ENCODE results near the gene PRKAG3. TPM values are rescaled to one million over a fixed set of nuclear protein-coding genes. Genes with fewer than 3 reads are reported as not detected.

PRKAG3 gene
- total and polyA plus RNA-seq, 2 experiments from 2014 or later: not detected

- no peak for TF ChIP-seq ETS1 (IDR thresholded peaks at IDR 0.05)
These were observed 7.6 kb downstream of the PRKAG3 start (continued) for GRCh38 chr2:218824004-218824403.

- ATAC-seq: no peak
- no peaks in the 10 kb centered on the region for H4K20me1 ChIP-seq (replicated peaks; ENCODE audit: insufficient read depth)
- TF ChIP-seq ETS1 (IDR thresholded peaks at IDR 0.05) (no peak), CTCF (conservative IDR thresholded peaks at IDR 0.05; ENCODE audit: low read depth in 2 of 2) (no peak), ZNF462 (CRISPR knock-in tag; IDR thresholded peaks at IDR 0.05) (no peak), EZH2phosphoT487 (IDR thresholded peaks at IDR 0.05; ENCODE audit: unreplicated experiment) (no peak), CREB1 (CRISPR knock-in tag; IDR thresholded peaks at IDR 0.05; ENCODE audit: low read depth) (no peak), ZNF114 (CRISPR knock-in tag; IDR thresholded peaks at IDR 0.05) (no peak), POLR2AphosphoS5 (IDR thresholded peaks at IDR 0.05; ENCODE audit: low read depth) (no peak), NANOG (IDR thresholded peaks at IDR 0.05; ENCODE audit: borderline replicate concordance) (no peak), JUNB (IDR thresholded peaks at IDR 0.05; ENCODE audit: unreplicated experiment) (no peak)
These were observed 8.3 kb downstream of the PRKAG3 start for GRCh38 chr2:218823196-218823855.

More at GRCh38 chr2:218823196-218823855, 8.3 kb downstream of the PRKAG3 start:
- H3K27me3 Mint-ChIP-seq (ENCODE audit: insufficient read depth, low read depth, poor library complexity): peaks cover 5% of the 10 kb centered on the region
- H2AFZ ChIP-seq: no peak overlapping the region
- H3K79me2 ChIP-seq (replicated peaks; ENCODE audit: insufficient read depth): no peaks in the 10 kb centered on the region
- no peaks in the 10 kb centered on the region for H3K9me3 Mint-ChIP-seq
- no peaks in the 10 kb centered on the region for H3K4me1 ChIP-seq (ENCODE audit: insufficient read depth)
- H3F3A ChIP-seq (replicated peaks; ENCODE audit: low read depth): no peaks in the 10 kb centered on the region
- no peak overlapping the region for H3K27ac Mint-ChIP-seq
- H3K4me1 Mint-ChIP-seq: peaks cover 13% of the 10 kb centered on the region
- H3K36me3 Mint-ChIP-seq (ENCODE audit: low read depth): no peaks in the 10 kb centered on the region
- H3K4me2 ChIP-seq: no peak overlapping the region
- no peak overlapping the region for H3K4me3 Mint-ChIP-seq
- no peak for DNase-seq (ENCODE audit: low spot score)
- H3K27ac ChIP-seq (ENCODE audit: low read depth): no peak overlapping the region
- no peaks in the 10 kb centered on the region for H3K36me3 ChIP-seq (ENCODE audit: insufficient read depth)
- H3K27me3 ChIP-seq (ENCODE audit: insufficient read depth): no peaks in the 10 kb centered on the region
- no peaks in the 10 kb centered on the region for H3K9me2 ChIP-seq (ENCODE audit: insufficient read depth)
- H3K4me3 ChIP-seq: no peak overlapping the region
